Activated naive CD4-positive, alpha-beta T cell (primary cell): ENCODE results near the gene SLC7A6.
A peak's percentile ranks its signal among the peaks of the same experiment; 100 is the strongest.
"Not testable (repeated sequence)": the region's sequence is repeated elsewhere in the genome, so short reads cannot be mapped to it uniquely, and the experiment has no call there.

Experiments used
- DNase-seq, 4 experiments: peaks; one replicate each; lab custom pipeline; 2025; lab: John Stamatoyannopoulos, UW

SLC7A6 gene

DNA sequence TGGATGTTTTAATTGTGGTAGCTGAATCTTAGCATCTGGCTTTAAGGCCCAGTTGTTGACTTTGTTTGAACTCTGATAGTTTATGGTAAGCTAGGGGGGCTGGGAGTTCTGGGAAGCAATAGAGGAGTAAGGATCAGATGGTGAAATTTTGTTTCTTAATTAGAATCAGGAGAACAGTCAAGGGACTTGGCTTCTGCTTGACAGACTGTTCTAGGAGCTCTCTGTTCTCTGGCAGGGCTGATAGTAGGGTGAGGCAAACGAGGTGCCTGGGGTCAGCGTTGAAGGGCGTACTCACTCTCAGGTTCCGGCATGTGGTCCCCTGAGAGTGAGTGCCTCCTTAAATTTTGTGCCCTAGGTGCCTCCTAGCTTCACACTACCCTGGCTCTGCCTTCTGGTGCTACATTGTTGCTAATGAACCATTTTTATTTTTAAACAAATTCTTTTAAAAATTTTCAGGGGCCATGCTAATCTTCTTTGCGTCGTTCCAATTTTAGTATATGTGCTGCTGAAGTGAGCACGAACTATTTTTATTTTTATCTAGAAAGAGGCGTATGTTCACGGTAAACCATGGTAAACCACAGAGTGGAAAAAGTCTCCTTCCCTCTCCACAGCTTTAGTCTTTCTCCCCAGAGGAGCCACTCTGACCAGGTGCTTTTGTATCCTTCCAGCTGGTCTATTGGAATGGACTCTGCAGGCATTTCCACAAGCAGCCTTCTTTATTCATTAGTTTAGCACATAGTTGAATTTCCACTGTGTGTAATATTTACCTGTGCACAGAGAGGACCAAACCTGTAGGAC is 19.7 kb downstream of the SLC7A6 start:
- DNase-seq, result no peak

DNA sequence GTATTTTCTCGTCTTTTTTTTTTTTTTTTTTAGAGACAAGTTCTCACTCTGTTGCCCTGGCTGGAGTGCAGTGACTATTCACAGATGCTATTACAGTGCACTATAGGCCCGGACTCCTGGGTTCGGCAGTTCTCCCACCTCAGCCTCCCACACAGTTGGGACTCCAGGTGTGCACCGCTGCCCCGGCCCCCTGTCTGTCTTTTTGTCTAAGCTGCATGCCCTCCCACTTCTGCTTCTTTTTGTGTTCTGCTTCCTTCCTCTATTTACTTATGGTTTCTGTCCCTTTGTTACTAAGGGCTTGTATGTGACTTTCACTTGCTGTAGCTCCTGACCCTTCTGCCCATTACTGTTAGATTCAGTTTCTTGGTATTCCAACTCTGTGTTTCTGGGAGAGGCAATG is 20.5 kb downstream of the SLC7A6 start:
- no peak for DNase-seq

DNA sequence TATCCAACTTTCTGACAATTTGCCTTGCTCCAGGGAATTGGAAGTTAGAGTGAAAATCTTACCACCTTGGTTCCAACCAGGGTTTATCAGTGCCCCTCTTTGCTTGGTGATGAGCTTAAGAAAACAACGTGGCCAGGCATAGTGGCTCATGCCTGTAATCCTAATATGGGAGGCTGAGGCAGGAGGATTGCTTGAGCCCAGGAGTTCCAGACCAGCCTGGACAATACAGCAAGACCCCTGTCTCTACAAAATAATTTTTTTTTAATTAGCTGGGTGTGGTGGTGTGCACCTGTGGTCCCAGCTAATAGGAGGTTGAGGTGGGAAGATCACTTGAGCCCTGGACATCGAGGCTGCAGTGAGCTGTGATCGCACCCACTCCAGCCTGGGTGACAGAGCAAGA is 21.4 kb downstream of the SLC7A6 start:
- DNase-seq, result no peak

DNA sequence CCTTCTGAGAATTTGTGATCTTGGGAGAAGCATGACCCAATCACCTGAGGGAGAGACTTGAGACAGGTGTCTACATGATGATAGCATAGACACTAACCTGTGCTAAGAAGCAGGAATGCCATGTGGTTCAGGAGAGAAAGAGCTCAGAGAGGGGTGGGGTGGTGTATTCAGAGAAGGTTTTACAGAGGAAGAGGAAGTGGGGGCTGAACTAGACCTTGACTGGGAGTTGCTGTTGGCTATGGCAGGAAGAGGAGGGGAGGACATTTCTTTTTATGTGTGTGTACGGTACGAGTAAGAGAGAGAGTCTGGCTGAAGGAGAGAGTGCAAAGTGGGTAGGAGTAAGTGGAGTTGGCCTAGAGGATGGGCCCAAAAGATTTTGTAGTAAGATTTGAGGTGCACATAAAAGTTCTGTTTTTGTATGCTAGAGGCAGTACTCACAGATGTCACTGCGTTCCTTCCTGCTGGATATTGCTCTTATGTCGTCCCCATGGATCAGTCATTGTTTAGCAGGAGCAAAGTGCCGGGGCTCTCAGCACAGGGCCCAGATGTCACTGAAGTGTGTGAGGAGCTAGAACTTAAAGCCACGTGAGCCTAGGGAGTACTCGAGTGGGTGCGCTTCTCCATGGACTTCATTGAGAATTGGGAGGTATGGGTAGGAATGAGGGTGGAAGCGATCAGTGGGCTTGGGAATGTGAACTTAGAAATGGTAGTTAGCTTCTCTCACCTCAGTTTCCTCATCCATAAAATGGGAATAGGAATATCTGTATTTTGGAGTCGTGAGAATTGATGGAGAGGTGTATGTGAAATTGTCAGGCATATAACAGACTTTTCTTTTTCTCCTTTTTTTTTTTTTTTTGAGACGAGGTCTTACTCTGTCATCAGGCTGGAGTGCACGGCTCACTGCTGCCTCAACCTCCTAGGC is 22.1 kb downstream of the SLC7A6 start:
- no peak for DNase-seq

DNA sequence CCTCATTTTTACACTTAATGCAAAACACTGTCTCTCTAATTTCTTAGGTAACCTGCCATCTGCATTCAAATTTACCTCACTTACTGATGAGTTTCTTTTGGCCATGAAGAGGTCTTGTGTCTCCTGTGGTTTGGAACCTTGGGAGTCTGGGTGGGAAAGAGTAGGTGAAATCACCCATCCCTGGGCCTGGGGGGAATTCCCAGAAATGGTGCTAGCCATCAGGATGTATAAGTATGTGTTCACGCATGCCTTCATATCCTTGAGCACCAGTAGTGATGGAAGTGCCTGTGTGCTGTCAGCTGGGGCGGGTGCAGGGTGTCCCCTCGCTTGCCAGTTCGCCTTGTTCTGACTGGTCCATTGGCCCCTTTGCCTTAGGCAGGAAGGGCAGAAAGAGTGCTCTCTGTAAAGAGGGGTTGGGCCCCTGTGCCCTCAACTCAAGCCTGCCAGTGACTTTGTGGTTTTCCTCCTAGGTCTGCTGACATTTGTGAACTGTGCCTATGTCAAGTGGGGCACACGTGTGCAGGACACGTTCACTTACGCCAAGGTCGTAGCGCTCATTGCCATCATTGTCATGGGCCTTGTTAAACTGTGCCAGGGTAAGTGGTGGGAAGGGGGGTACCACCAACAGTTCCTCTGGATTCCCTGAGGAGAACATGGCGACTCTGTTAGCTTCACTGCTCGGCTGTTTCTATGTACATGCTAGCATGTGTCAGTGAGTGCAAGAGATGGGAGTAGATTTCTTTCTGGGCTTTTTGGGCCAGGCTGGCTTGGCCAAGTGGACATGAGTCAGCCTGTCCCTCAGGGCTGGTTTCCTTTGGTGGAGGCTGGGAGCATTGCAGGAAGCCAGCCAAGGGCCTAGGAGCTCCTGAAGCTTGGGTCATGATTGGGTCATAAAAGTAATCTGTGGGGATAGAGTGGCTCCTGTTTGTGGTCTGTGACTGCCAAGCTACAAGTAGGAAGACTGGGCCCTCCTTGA is 23.2 kb downstream of the SLC7A6 start:
- DNase-seq, result peak in 2 of 4 experiments; percentile 13 to 24

DNA sequence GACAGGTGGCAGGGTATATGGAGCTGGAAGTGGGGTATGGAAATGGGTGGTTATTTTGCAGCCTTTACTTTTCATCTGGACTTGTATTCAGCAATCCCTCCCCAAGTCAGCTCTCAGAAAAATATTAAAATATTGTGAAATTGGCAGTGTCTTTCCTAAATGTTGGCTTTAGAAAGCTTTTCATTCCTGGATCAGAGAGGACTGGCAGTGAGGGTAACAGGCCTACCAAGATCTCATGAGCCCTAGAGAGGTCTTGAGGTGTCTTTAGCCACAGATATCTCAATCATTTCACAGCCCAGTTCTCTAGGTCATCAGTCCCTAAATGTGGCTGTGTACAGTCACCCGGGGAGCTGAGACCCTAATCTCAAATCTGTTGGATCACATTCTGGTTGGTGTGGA is 23.9 kb downstream of the SLC7A6 start:
- DNase-seq, result no peak

DNA sequence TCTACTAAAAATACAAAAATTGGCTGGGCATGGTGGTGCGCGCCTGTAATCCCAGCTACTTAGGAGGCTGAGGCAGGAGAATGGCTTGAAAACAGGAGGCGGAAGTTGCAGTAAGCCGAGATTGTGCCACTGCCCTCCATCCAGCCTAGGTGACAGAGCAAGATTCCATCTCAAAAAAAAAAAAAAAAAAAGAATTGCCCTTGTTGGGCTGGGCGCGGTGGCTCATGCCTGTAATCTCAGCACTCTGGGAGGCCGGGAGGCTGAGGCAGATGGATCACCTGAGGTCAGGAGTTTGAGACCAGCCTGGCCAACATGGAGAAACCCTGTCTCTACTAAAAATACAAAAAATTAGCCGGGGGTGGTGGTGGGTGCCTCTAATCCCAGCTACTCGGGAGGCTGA is 24.5 kb downstream of the SLC7A6 start:
- DNase-seq, result not testable (repeated sequence)

DNA sequence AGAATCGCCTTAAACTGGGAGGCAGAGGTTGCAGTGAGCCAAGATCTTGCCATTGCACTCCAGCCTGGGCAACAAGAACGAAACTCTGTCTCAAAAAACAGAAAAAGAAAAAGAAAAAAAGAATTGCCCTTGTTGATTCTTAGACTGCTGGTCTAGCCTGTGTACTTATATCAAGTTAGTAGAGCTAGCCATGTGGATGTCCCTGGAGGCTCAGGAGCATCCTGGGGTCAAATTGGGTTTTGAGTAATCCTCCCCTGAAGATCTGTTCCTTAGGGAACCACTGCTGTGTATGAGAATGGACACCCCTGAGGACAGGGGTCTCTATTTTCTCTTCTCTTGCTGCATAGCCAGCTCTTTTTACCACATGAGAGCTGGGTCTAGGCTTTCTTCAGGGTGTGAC is 24.9 kb downstream of the SLC7A6 start:
- no peak for DNase-seq

DNA sequence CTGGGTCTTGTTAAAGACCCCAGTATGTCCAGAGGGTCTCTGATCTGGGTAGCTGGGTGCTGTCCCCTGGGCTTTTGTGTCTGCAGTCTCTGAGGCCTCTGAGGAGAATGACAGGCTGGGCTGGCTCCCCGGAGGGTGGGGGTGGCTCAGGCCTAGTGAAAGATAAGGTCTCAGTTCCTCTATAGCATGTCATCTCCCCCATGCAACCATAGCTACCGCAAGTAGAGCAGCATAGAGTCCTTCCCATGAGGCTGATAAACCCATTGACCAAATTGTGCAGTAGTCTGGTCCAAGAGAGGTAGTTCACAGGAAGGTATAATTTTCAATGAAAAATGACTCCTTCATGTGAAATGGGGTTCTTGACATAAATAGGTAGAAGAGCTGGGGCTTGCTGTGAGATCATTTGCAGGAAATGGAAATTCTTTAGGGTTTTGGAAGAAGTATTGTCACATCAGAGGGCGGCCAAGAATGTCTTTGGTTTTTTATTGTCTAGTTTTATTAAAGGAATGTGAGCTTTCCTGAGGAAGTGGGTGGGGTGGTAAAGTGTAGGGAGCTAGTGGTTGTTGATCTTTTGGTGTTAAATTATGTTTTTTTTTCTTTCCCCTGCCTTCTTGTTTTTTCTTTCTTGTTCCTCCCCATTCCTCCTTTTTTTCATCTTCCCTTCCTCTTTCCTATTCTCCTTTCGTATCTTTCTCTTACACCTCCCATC is 25.4 kb downstream of the SLC7A6 start:
- DNase-seq, result no peak

DNA sequence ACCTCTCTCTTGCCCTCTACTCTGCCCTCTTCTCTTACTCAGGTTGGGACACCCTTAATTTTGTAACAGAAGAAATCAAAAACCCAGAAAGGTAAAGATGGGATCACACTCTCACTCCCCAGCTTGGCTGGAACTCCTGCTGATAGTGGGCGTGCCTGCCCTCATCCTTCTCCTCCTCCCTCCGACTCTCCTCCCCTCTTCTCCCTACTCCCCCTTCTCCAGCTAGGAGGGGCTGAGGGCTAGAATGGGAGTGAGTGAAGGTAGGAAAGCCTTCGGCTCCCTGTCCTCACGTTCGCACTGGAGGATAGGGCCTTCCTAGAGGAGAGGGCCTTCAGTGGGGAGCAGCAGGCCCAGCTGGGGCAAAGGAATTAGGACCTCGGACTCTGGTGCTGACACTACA is 26.1 kb downstream of the SLC7A6 start:
- DNase-seq, result no peak

DNA sequence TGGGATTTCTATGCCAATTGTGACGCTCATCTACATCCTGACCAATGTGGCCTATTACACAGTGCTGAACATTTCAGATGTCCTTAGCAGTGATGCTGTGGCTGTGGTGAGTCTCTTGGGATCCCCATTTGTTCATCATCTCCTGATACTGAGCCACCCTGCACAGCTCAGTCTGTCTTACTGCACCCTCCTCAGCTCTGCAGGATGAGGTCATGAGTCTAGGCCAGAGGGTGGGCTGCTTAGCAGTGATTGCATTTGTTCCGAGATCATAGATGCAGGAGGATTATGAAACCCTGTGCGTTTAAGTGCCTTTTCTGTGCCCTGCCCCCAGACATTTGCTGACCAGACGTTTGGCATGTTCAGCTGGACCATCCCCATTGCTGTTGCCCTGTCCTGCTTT is 26.9 kb downstream of the SLC7A6 start:
- no peak for DNase-seq

DNA sequence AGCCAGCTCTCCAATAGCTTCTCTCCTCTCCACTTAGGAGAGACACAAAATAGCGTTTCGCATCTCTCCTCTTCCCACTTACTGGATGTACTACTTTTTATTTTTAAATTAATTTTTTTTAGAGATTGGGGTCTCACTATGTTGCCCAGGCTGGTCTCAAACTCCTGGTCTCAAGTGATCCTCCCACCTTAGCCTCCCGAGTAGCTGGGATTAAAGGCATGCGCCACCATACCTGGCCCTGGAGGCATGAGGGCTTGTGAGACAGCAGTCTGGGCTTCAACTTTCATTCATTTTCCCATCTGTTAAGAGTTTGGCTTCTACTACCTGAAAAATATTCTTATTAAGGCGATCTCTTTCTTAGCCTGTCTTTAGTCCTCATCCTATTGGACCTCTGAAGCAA is 28.1 kb downstream of the SLC7A6 start:
- no peak for DNase-seq

DNA sequence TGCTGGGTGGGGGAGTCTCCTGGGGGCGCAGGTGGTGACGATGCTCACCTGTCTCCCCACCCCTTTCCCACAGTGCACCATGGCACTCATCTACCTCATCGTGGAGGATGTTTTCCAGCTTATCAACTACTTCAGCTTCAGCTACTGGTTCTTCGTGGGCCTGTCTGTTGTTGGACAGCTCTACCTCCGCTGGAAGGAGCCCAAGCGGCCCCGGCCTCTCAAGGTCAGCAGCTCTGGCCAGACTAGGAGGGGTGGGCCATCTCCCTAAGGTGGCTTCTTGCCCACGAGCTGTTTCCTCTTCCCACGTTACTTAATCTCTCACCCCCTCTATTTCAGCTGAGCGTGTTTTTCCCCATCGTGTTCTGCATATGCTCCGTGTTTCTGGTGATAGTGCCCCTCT is 32.0 kb downstream of the SLC7A6 start:
- DNase-seq, result no peak

DNA sequence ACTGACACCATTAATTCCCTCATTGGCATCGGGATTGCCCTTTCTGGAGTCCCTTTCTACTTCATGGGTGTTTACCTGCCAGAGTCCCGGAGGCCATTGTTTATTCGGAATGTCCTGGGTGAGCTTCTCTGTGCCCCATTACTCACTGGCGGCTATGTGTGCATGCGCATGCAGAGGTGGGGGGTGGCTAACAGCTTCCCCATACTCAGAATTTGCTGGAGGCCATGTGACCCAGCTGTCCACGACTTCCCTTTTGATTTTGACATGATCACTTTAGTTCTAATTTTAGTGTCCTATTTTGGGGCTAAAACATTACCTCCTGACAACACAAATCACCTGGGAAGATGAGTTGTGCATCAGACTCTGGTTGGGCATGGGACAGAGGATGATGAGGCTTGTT is 32.4 kb downstream of the SLC7A6 start:
- DNase-seq, result no peak

DNA sequence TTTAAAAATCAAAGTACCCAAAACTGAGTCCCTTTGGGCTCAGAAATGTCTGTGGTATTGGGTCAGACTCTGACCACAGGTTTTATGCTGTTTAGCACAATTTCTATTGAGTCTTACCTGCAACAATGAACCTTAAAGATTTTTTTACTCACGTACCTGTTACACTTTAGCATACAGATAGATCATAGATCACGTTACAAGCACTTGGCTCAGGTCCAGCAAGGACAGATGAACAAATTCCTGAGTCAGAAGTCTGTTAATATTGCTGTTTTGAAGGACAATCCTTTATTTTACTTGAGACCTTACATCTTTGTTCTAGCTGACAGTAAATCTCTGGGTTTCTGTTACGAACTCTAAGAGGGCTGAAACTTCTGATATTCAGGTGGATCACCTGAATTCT is 33.6 kb downstream of the SLC7A6 start:
- DNase-seq, result no peak

DNA sequence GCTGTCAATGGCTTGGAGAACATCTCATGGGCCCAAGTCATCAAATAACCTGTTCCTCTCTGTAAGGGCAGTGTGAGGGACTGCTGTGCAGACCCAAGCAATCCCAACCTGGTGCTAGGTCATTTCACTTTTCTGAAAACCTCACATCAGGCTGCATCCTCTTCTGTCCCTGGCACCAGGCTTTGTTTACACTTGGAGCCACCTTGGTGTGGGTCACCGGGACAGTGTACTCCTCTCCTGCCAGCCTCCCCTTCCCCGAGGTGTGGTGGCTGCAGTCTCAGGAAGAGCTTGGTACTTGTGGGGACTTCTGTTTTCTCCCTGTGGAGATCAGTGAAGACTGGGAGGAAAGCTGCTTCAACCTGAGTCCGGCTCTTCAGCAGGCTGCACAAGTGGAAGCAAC is 34.0 kb downstream of the SLC7A6 start:
- DNase-seq, result no peak

DNA sequence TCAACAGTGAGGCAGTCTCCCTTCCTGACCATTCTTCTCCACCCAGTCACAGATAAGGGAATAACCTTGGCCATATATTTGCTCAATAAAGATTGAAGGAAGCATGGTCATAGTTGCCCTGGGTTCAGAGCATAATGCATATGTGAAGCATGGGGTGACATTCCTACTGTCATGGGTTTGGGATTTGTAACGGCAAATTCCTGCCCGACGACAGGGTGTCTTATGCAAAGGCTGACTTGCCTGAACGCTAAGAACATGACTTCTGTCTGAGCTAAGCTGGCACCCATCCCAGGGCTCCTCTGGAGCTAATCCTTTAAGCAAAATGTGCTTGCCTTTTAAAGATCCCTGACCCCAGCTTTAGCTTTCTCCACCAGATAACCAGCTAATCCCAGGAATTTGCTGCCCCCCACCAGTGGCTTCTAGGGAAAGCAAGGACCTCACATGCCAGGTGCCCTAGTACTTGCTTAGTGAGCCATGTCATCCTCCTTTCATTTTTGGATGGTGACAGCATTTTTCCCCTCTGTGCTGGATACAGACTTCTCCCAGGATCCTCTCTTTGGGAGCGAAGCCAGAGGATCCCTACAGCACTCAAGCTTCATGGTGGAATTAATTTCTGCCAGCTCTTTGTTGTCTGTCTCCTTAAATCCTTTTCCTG is 34.7 kb downstream of the SLC7A6 start:
- no peak for DNase-seq

DNA sequence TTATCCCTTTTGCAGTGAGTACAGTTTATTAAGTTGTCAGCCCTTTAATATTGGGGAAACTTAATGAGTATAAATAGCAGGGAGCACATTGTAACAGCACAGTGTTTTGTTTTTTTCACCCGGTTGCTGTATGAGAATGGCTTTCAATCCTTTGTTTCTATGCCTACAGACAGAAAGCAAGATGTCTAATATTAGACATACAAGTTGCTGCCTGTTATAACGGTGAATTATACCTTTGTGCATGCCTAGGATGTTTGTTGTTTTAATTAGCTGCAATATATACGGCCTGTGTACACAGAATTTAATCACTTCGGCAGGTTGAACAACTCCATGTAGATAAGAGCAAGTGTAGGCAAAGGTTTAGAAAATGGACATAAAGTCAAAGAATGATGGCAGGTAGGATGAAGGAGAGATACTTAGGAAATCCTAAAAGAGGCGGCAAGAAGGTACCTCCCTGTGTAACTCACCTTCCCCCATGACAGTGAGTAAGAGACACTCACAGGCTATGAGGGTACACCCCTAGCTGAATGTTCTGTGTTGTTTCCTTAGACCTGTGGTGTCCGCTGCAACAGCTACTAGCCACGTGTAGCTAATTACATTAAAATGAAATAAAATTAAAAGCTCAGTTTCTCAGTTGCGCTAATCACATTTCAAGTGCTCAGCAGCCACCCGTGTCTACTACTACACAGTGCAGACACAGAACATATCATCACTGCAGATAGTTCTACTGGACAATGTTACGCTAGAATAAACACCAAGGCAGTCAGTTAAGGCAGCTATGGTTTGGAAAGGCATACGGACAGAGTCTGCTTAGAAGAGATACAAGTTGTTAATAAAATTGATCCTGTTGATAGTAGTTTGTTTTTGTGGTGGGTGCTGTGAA is 35.5 kb downstream of the SLC7A6 start:
- no peak for DNase-seq

DNA sequence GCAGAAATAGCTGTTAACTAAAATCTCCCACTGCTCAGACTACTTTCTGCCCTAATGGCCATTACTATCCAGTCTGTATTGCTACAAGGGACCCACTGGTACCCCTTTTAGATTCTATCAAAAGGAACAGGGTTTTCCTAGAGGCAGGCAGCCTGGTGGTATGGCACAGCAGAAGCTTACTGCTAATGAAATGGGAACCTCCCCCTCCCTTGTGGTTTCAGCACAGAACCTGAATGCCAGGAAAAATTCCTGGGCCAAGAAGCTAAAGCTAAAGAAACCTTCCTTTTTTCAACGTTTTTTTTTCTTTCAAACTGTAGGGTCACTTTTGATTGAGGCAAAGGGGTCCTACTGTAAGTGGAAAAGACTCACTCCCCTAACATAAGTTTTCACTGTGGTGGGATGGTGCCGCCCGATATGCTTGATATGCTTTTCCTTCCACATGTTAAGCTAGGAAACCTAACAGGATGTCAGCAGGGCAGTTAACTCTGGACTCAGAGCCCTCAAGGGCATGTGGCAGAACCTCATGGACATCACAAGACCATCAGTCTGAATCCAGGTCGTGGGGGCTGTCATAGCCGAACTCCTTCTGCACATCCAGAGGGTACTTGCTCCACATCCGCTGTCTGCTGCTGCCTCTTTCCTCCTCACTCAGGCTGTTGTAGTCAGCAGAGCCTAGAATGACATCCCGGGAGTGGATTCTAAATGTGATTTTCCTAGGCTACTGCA is 36.6 kb downstream of the SLC7A6 start:
- no peak for DNase-seq
